ENCODE measurements around the gene CEACAM8.

Gene CEACAM8

GRCh38 chr19:42571116-42571515, 23.6 kb downstream of the CEACAM8 start:
- H3K4me3 ChIP-seq (ENCODE audit: low read depth, low read length): no peak overlapping the region
- no peak for TF ChIP-seq CTCF (IDR thresholded peaks at IDR 0.05; ENCODE audit: borderline replicate concordance, insufficient read depth, low read depth, low read length)

DNA sequence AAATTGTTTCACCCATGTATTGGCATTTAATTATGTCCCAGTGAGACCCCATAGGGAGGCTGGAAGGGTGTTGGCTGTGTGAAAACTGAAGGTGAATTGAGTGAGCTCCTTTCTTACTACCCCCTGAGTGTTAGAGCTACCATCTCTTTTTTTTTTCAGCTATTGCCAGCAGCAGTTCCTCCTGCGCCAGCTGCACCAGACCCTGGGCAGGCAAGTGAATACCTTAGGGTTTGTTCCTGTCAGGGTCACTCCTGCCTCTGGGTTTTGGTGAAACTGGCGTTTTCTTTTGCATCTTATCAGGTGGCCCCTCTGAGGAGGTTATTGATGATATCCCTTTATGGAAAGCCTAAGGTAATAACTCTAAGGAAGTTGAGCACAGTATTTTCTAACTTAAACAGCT, 25.5 kb downstream of the CEACAM8 start:
- no peak overlapping the region for H3K4me3 ChIP-seq (ENCODE audit: low read depth, low read length)
- TF ChIP-seq CTCF (IDR thresholded peaks at IDR 0.05; ENCODE audit: borderline replicate concordance, insufficient read depth, low read depth, low read length): no peak

- H3K4me3 ChIP-seq (ENCODE audit: low read depth, low read length): no peak overlapping the region
- no peak for TF ChIP-seq CTCF (IDR thresholded peaks at IDR 0.05; ENCODE audit: borderline replicate concordance, insufficient read depth, low read depth, low read length)
Measured at GRCh38 chr19:42568006-42568405, 26.7 kb downstream of the CEACAM8 start.

DNA sequence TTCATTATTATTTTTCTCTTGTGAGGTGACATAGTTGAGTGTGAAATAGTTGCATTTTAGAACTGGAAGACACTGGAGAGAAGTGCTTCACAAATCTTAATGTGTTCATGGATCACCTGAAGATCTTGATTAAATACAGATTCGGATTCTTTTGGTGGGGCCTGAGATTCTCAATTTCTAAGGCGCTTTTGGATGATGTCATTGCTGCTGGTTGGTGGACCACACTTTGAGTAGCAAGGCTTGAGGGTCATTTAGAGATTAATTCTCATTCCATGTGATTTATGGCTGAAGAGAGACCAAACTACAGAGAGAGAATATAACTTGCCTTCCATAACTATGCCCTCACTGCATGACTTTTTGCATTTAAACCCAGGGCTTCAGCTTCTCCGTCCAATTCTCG, 27.2 kb downstream of the CEACAM8 start:
- TF ChIP-seq CTCF (IDR thresholded peaks at IDR 0.05; ENCODE audit: borderline replicate concordance, insufficient read depth, low read depth, low read length): no peak
- no peak overlapping the region for H3K4me3 ChIP-seq (ENCODE audit: low read depth, low read length)

DNA sequence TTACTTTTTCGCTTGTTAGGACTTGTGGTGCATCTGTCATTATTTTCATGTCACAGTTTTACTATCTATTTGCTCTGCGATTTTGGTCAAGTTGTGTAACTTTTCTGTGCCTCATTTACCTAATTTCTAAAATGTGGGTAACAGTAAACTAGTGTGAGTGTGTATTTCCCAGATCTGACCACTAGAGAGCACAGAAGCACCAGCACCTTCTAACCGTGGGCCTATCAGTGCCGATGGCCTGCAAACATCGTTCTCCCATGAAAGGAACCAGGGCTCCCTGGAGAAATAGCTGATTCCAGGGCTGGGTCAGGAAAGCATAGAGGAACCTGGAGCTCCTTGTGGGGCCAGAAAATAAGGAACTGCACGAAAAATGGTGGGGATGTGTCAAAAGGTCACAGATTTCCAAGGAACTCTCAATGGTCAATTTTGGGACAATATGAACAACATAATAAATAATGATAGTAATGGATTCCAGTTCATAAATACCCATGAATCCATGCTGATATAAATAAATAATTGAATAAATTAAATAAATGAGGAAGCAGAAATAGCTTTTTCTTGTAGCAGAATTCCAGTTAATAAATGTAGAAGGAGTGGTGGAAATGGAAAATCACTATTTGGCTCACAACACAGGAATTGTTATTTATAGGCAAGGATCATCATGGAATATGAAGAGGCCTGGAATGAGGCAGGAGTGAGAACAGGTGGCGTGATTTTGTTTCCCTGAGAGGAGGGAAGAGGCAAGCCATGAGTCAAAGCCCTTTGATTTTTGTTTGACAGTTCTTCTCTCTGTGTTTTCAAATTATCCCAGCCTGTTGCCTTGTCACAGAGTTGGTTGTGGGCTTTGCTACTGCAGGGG, 31.1 kb downstream of the CEACAM8 start:
- no peak overlapping the region for H3K4me3 ChIP-seq (ENCODE audit: low read depth, low read length)
- peak; percentile 68 for TF ChIP-seq CTCF (IDR thresholded peaks at IDR 0.05; ENCODE audit: borderline replicate concordance, insufficient read depth, low read depth, low read length)

GRCh38 chr19:42561512-42561911, 33.2 kb downstream of the CEACAM8 start:
- no peak for TF ChIP-seq CTCF (IDR thresholded peaks at IDR 0.05; ENCODE audit: borderline replicate concordance, insufficient read depth, low read depth, low read length)
- no peak overlapping the region for H3K4me3 ChIP-seq (ENCODE audit: low read depth, low read length)

DNA sequence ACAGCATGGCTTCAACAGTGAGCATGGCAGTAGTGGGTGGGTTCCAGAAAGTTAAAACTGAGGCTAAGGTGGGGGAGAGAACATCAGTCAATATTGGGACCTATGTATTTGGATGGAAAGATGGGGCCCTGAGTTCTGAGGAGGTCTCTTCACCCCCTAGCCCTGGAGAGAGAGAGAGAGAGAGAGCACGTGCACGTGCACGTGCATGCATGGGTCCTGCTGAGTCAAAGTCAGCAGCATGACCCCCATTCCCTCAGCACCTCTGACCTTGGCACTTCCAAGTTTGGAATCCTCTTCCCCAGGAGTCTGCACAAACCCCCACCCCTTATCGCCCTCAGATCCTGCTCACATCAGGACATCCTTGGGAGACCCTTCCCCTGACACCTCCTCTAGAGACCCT, 34.0 kb downstream of the CEACAM8 start:
- TF ChIP-seq CTCF (IDR thresholded peaks at IDR 0.05; ENCODE audit: borderline replicate concordance, insufficient read depth, low read depth, low read length): no peak
- no peak overlapping the region for H3K4me3 ChIP-seq (ENCODE audit: low read depth, low read length)
